ENCODE data around the gene AGBL4. TPM values are rescaled to one million over a fixed set of nuclear protein-coding genes. Genes with fewer than 3 reads are reported as not detected.

The AGBL4 gene
- total RNA-seq, 4 donors from 2014 or later, result not detected

- intact Hi-C loops (cut with DNase I; ENCODE audit: low total_unique reads), result no loop called here
- TF ChIP-seq POLR2A (IDR thresholded peaks at IDR 0.05), result no peak
- TF ChIP-seq CTCF (IDR thresholded peaks at IDR 0.05 in 4 of 5, conservative IDR thresholded peaks at IDR 0.05 in 1 of 5), result no peak
These were observed 1527.8 kb downstream of the AGBL4 start for GRCh38 chr1:48495911-48496310.

GRCh38 chr1:48495166-48495565 is 1528.6 kb downstream of the AGBL4 start:
- H3K27ac ChIP-seq, result no peak overlapping the region

More at GRCh38 chr1:48495911-48496310, 1527.8 kb downstream of the AGBL4 start:
- Histone ChIP-seq H3K4me1 (no peaks in the 10 kb centered on the region), H3K9me3 (no peaks in the 10 kb centered on the region), H3K36me3 (no peaks in the 10 kb centered on the region), H3K27me3 (no peaks in the 10 kb centered on the region), H3K27ac (no peak overlapping the region), H3K4me3 (no peak overlapping the region)
- in situ Hi-C loops (cut with MboI; ENCODE audit: low sequenced_read_pairs in 4 of 4), result loop anchor here in 3 of 4 donors (10.0 to 25.0 kb wide), 2 partner anchors 384 to 391 kb away; no protein-coding TSS in a partner anchor
- ATAC-seq, result no peak
- DNase-seq, result no peak

GRCh38 chr1:48493970-48494769 is 1529.6 kb downstream of the AGBL4 start:
- DNase-seq (no peak), ATAC-seq (no peak)
- Histone ChIP-seq H3K4me1 (no peaks in the 10 kb centered on the region), H3K4me3 (no peak overlapping the region), H3K36me3 (no peaks in the 10 kb centered on the region), H3K27me3 (no peaks in the 10 kb centered on the region), H3K9me3 (no peaks in the 10 kb centered on the region), H3K27ac (no peak overlapping the region)
- in situ Hi-C loops (cut with MboI; ENCODE audit: low sequenced_read_pairs in 4 of 4), result loop anchor here in 3 of 4 donors (10.0 to 25.0 kb wide), 2 partner anchors 382 to 389 kb away; no protein-coding TSS in a partner anchor
- intact Hi-C loops (cut with DNase I; ENCODE audit: low total_unique reads), result no loop called here
- TF ChIP-seq POLR2A (IDR thresholded peaks at IDR 0.05) (no peak), CTCF (IDR thresholded peaks at IDR 0.05 in 4 of 5, conservative IDR thresholded peaks at IDR 0.05 in 1 of 5) (no peak)

More at GRCh38 chr1:48495166-48495565, 1528.6 kb downstream of the AGBL4 start:
- ATAC-seq (no peak), DNase-seq (no peak)
- intact Hi-C loops (cut with DNase I; ENCODE audit: low total_unique reads) (no loop called here), in situ Hi-C loops (cut with MboI; ENCODE audit: low sequenced_read_pairs in 4 of 4) (loop anchor here in 3 of 4 donors (10.0 to 25.0 kb wide), 2 partner anchors 383 to 390 kb away; no protein-coding TSS in a partner anchor)
- no peaks in the 10 kb centered on the region for H3K9me3 ChIP-seq
- no peak overlapping the region for H3K4me3 ChIP-seq
- H3K4me1 ChIP-seq, result no peaks in the 10 kb centered on the region
- TF ChIP-seq CTCF (IDR thresholded peaks at IDR 0.05 in 4 of 5, conservative IDR thresholded peaks at IDR 0.05 in 1 of 5) (no peak), POLR2A (IDR thresholded peaks at IDR 0.05) (no peak)
- no peaks in the 10 kb centered on the region for H3K27me3 ChIP-seq
- no peaks in the 10 kb centered on the region for H3K36me3 ChIP-seq

GRCh38 chr1:48493041-48493440 is 1530.7 kb downstream of the AGBL4 start:
- Histone ChIP-seq H3K9me3 (no peaks in the 10 kb centered on the region), H3K27ac (no peak overlapping the region), H3K4me1 (no peaks in the 10 kb centered on the region), H3K36me3 (no peaks in the 10 kb centered on the region), H3K27me3 (no peaks in the 10 kb centered on the region), H3K4me3 (no peak overlapping the region)
- in situ Hi-C loops (cut with MboI; ENCODE audit: low sequenced_read_pairs in 4 of 4) (loop anchor here in 3 of 4 donors (10.0 to 25.0 kb wide), 2 partner anchors 381 to 388 kb away; no protein-coding TSS in a partner anchor), intact Hi-C loops (cut with DNase I; ENCODE audit: low total_unique reads) (no loop called here)
- ATAC-seq, result no peak
- no peak for DNase-seq
- TF ChIP-seq POLR2A (IDR thresholded peaks at IDR 0.05), result no peak
- no peak for TF ChIP-seq CTCF (IDR thresholded peaks at IDR 0.05 in 4 of 5, conservative IDR thresholded peaks at IDR 0.05 in 1 of 5)
